Endothelial cell of umbilical vein (primary cell): Measurements from ENCODE around the gene JPH3. TPM values are rescaled to one million over a fixed set of nuclear protein-coding genes. Genes with fewer than 3 reads are reported as not detected.

Experiments
- BruUV-seq: library from RNA; stranded (reverse); fragments of 400-500 nt; replicated peaks from 2 replicates; lab custom pipeline; 2021; lab: Mats Ljungman, UMichigan
- CTCF ChIA-PET: fragments of 300-600, 350-600 bp; sonication (Branson Sonifier 250); formaldehyde crosslinking; loops from one replicate; lab custom pipeline; 2021; ENCODE audit warnings: antibody characterized with exemption, inconsistent platforms; lab: Charles Lee
- POLR2A ChIA-PET: fragments of 300-600, 350-600 bp; sonication (Branson Sonifier 250); formaldehyde crosslinking; loops from one replicate; lab custom pipeline; 2021; ENCODE audit warnings: antibody characterized with exemption, inconsistent platforms; lab: Charles Lee
- DNase-seq: peaks from one replicate; pipeline ENCODE4 v3.0.0-alpha.2; 2011; ENCODE audit warnings: low read depth, low spot score
- FAIRE-seq: peaks from 2 replicates; lab custom pipeline; 2011; peaks lifted over from hg19 to GRCh38; lab: Jason Lieb, UNC
- H2AFZ ChIP-seq: 2 replicates; pipeline ENCODE4 v1.6.0; 2012; ENCODE audit warnings: low read depth, low read length, control low read depth, inconsistent platforms
- H3K27ac ChIP-seq: 2 replicates; pipeline ENCODE4 v1.5.1; 2011; ENCODE audit warnings: low read depth, mild to moderate bottlenecking, control low read depth, low read length, moderate library complexity; ENCODE audit not compliant: insufficient read depth
- H3K27me3 ChIP-seq, 2 experiments: 2 replicates each; pipeline versions ENCODE4 v1.6.0 to v1.6.1; 2011; ENCODE audit warnings: low read length in 2 of 2, mixed read lengths in 1 of 2; ENCODE audit not compliant: control insufficient read depth in 2 of 2, insufficient read depth in 2 of 2
- H3K36me3 ChIP-seq, 2 experiments: 2 replicates in 1 of 2; 3 replicates in 1 of 2; pipeline ENCODE4 v1.5.1; 2011; ENCODE audit warnings: low read length in 2 of 2, mild to moderate bottlenecking in 1 of 2, moderate library complexity in 1 of 2; ENCODE audit not compliant: control insufficient read depth in 2 of 2, insufficient read depth in 2 of 2; ENCODE audit errors: extremely low read depth in 1 of 2
- H3K4me1 ChIP-seq: 3 replicates; pipeline ENCODE4 v1.5.1; 2011; ENCODE audit warnings: mild to moderate bottlenecking, low read length; ENCODE audit not compliant: control insufficient read depth, insufficient read depth; ENCODE audit errors: extremely low read depth
- H3K4me2 ChIP-seq: 2 replicates; pipeline ENCODE4 v1.6.1; 2011; ENCODE audit warnings: low read length, control low read depth, mixed read lengths; ENCODE audit not compliant: insufficient read depth
- H3K4me3 ChIP-seq, 3 experiments: fragments of 200-600 bp in 1 of 3; sonication (generic), shearing (Covaris generic) in 1 of 3; replicated peaks in 1 of 3; 2 replicates each; pipeline ENCODE4 v1.5.1; 2011 to 2016; ENCODE audit warnings: control low read depth in 3 of 3, low read length in 3 of 3, mild to moderate bottlenecking in 2 of 3, inconsistent platforms in 1 of 3, low read depth in 1 of 3, moderate library complexity in 1 of 3; ENCODE audit not compliant: insufficient read depth in 1 of 3
- H3K79me2 ChIP-seq: 2 replicates; pipeline ENCODE4 v1.6.0; 2012; ENCODE audit warnings: low read length, inconsistent platforms; ENCODE audit not compliant: control insufficient read depth, insufficient read depth
- H3K9ac ChIP-seq: replicated peaks from 2 replicates; pipeline ENCODE3; 2011; ENCODE audit warnings: low read length, control low read depth; ENCODE audit not compliant: insufficient read depth; ENCODE audit errors: extremely low read depth
- H3K9me1 ChIP-seq: replicated peaks from 3 replicates; pipeline ENCODE4 v1.6.0; 2011; ENCODE audit warnings: mild to moderate bottlenecking, low read length; ENCODE audit not compliant: control insufficient read depth, insufficient read depth; ENCODE audit errors: extremely low read depth
- H3K9me3 ChIP-seq: replicated peaks from 2 replicates; pipeline ENCODE4 v1.5.1; 2012; ENCODE audit warnings: low read length, inconsistent platforms; ENCODE audit not compliant: control insufficient read depth, insufficient read depth
- H4K20me1 ChIP-seq: replicated peaks from 2 replicates; pipeline ENCODE3; 2011; ENCODE audit warnings: mild to moderate bottlenecking, low read length; ENCODE audit not compliant: control insufficient read depth, insufficient read depth; ENCODE audit errors: extremely low read depth
- CTCF ChIP-seq, 2 donors: IDR thresholded peaks; 1 replicate in 1 of 2; 2 replicates in 1 of 2; pipeline ENCODE4 v1.5.1; 2011; ENCODE audit warnings: low read length in 2 of 2, mild to moderate bottlenecking in 2 of 2, moderate library complexity in 2 of 2, control low read depth in 1 of 2, inconsistent platforms in 1 of 2, low read depth in 1 of 2; ENCODE audit not compliant: insufficient read depth in 1 of 2; ENCODE audit errors: extremely low read depth in 1 of 2
- EZH2 ChIP-seq: IDR thresholded peaks from 2 replicates; pipeline ENCODE4 v1.6.1; 2012; ENCODE audit warnings: borderline replicate concordance, low read depth, mild to moderate bottlenecking, moderate library complexity, low read length, inconsistent platforms; ENCODE audit not compliant: severe bottlenecking
- FOS ChIP-seq: IDR thresholded peaks from 2 replicates; pipeline ENCODE4 v1.6.1; 2011; ENCODE audit warnings: mild to moderate bottlenecking, low read length, moderate library complexity, borderline replicate concordance; ENCODE audit not compliant: insufficient read depth
- GATA2 ChIP-seq: IDR thresholded peaks from 2 replicates; pipeline ENCODE4 v1.7.0; 2011; ENCODE audit warnings: low read depth, mild to moderate bottlenecking, moderate library complexity, mixed read lengths, low read length; ENCODE audit not compliant: insufficient read length, insufficient read depth
- JUN ChIP-seq: IDR thresholded peaks from 2 replicates; pipeline ENCODE4 v1.6.1; 2011; ENCODE audit warnings: borderline replicate concordance, low read depth; ENCODE audit not compliant: insufficient read length, insufficient read depth
- MYC ChIP-seq: IDR thresholded peaks from one replicate; pipeline ENCODE4 v1.6.1; 2011; ENCODE audit warnings: mild to moderate bottlenecking, low read depth, low read length
- POLR2A ChIP-seq: IDR thresholded peaks from 2 replicates; pipeline ENCODE4 v1.6.1; 2012; ENCODE audit warnings: low read depth, mild to moderate bottlenecking, control low read depth, low read length
- POLR2AphosphoS5 ChIP-seq: IDR thresholded peaks from 2 replicates; pipeline ENCODE4 v1.6.1; 2012; ENCODE audit warnings: low read depth, mild to moderate bottlenecking, control low read depth, low read length, moderate library complexity; ENCODE audit not compliant: insufficient read depth
- dilution Hi-C: fragments of 300-500 bp; cut with MboI; formaldehyde crosslinking; loops from one replicate; pipeline ENCODE4 v1.15.0; 2019; ENCODE audit warnings: low sequenced_read_pairs; ENCODE audit not compliant: extremely low pct_ligation_motif_present
- intact Hi-C: fragments of 100-400 bp; cut with micrococcal nuclease; formaldehyde crosslinking; loops from one replicate; pipeline ENCODE4 v1.10.0; 2022
- polyA plus RNA-seq, 4 experiments: library from polyadenylated mRNA; depleted of rRNA in 3 of 4; stranded (reverse) in 3 of 4; unstranded in 1 of 4; fragments of >200 nt; gene quantifications; 2 replicates each; pipeline versions ENCODE4 v1.2.1 to v1.2.3, GENCODE V29; 2011 to 2012; ENCODE audit warnings: missing spikeins in 1 of 4
- total RNA-seq: library from RNA; stranded (reverse); gene quantifications from 2 replicates; pipeline ENCODE4 v1.2.3, GENCODE V29; 2021
- TF ChIP-seq, protein P1 (sequence below): IDR thresholded peaks from 2 replicates; pipeline ENCODE4 v1.6.1; 2011; ENCODE audit not compliant: insufficient read depth, insufficient read length

Gene JPH3
- total and polyA plus RNA-seq, 2 donors (not counting 3 experiments of a cell fraction or from before 2014, with no cell fraction given) = 0.22 to 0.30 TPM

DNA sequence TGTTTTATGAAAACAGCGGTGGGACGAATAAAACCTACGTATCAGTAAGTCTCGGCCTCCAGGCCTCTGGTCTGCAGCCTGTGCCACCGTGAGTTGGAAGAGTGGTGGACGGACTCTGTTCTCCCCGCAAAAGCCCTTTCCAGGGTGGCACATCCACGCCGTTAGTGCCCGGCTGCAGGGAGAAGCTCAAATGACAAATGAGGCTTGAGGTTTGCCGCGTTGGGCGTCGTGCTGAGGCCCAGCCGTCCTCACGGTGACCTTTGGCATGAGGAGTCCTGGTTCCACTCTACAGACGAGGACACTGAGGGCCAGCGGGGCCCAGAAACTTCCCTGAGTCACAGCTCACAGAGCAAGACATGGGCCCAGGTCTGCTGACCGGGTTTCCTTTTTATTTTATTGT, 40.2 kb downstream of the JPH3 start:
- no peak for TF ChIP-seq FOS
- no peak for TF ChIP-seq CTCF (IDR thresholded peaks at IDR 0.05; ENCODE audit: extremely low read depth in 1 of 2, insufficient read depth in 1 of 2, low read depth in 1 of 2, low read length in 2 of 2)
- TF ChIP-seq POLR2AphosphoS5 = no peak
- no peak for TF ChIP-seq EZH2
- TF ChIP-seq MYC = no peak
- no peak for TF ChIP-seq GATA2
- TF ChIP-seq, protein P1, sequence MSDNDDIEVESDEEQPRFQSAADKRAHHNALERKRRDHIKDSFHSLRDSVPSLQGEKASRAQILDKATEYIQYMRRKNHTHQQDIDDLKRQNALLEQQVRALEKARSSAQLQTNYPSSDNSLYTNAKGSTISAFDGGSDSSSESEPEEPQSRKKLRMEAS = no peak
- no peak for TF ChIP-seq JUN
- no peak for TF ChIP-seq POLR2A
- H3K27ac ChIP-seq = no peak overlapping the region
- no peak overlapping the region for H3K4me2 ChIP-seq
- ChIA-PET POLR2A (no interaction called here), CTCF (interaction anchor here (0.8 to 1.7 kb wide), 5 partner anchors 10 to 226 kb away, joined by 4 to 5 read pairs (median 4); no protein-coding TSS in a partner anchor)
- no peaks in the 10 kb centered on the region for H3K4me1 ChIP-seq
- FAIRE-seq (no peak), DNase-seq (no peak)
- dilution Hi-C loops (no loop called here), intact Hi-C loops (no loop called here)
- no peak overlapping the region for H3K4me3 ChIP-seq
- no TSS peak for BruUV-seq
- no peaks in the 10 kb centered on the region for H3K79me2 ChIP-seq
- no peaks in the 10 kb centered on the region for H3K9me1 ChIP-seq
- no peak overlapping the region for H2AFZ ChIP-seq
- no peaks in the 10 kb centered on the region for H4K20me1 ChIP-seq
- no peaks in the 10 kb centered on the region for H3K9me3 ChIP-seq
- no peak overlapping the region for H3K9ac ChIP-seq
- no peaks in the 10 kb centered on the region for H3K27me3 ChIP-seq
- no peaks in the 10 kb centered on the region for H3K36me3 ChIP-seq
